ENCODE measurements around the gene IPO13.

IPO13 gene

GRCh38 chr1:43938383-43938782, 8.4 kb upstream of the IPO13 start:
- in situ Hi-C loops (cut with HindIII; ENCODE audit: low sequenced_read_pairs), result loop anchor here (5.0 kb wide), 3 partner anchors 76 to 171 kb away; no protein-coding TSS in a partner anchor
- no peak for TF ChIP-seq CTCF (IDR thresholded peaks at IDR 0.05; ENCODE audit: low read depth, low read length, missing control alignments)
- no peak for DNase-seq (ENCODE audit: low read depth)

GRCh38 chr1:43938892-43939587, 7.7 kb upstream of the IPO13 start:
- DNase-seq (ENCODE audit: low read depth), result no peak
- TF ChIP-seq CTCF (IDR thresholded peaks at IDR 0.05; ENCODE audit: low read depth, low read length, missing control alignments), result no peak
- no peak overlapping the region for H3K4me3 ChIP-seq (ENCODE audit: low read depth, low read length)
- in situ Hi-C loops (cut with HindIII; ENCODE audit: low sequenced_read_pairs), result loop anchor here (5.0 kb wide), 3 partner anchors 77 to 172 kb away; no protein-coding TSS in a partner anchor

More at GRCh38 chr1:43938383-43938782, 8.4 kb upstream of the IPO13 start:
- no peak overlapping the region for H3K4me3 ChIP-seq (ENCODE audit: low read depth, low read length)

- no peak for DNase-seq (ENCODE audit: low read depth)
- in situ Hi-C loops (cut with HindIII; ENCODE audit: low sequenced_read_pairs), result no loop called here
- no peak overlapping the region for H3K4me3 ChIP-seq (ENCODE audit: low read depth, low read length)
- no peak for TF ChIP-seq CTCF (IDR thresholded peaks at IDR 0.05; ENCODE audit: low read depth, low read length, missing control alignments)
These were observed 4.3 kb upstream of the IPO13 start for GRCh38 chr1:43942411-43942810.

- in situ Hi-C loops (cut with HindIII; ENCODE audit: low sequenced_read_pairs), result no loop called here
- TF ChIP-seq CTCF (IDR thresholded peaks at IDR 0.05; ENCODE audit: low read depth, low read length, missing control alignments), result no peak
- DNase-seq (ENCODE audit: low read depth), result no peak
- no peak overlapping the region for H3K4me3 ChIP-seq (ENCODE audit: low read depth, low read length)
These were observed 1.9 kb upstream of the IPO13 start for GRCh38 chr1:43944860-43945259.

DNA sequence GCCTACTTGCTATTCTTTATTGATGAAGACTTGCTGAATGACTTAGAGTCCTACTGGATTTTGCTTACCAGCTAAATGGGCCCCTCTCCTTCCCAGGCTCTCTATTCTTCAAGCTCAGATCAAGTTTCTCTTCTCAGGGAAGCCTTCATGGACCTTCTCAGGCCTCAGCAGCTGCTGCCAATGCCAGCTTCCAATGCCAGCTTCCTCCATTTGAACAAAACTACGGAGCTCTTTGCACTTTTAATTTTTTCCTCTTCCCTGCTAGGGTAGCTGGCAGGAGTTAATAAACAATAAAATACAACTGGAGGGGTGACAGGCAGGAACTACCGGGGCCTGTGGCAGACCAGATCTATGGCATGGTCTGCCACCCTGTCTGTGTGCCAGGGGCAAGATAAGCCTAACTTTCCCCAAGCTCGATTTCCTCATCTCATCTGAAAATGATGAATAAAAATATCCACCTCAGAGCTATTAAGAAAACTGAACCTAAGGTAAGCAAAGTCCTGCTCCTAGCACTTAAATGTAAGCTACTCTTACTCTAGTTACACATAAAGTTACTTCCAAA, 995 bp upstream of the IPO13 start:
- DNase-seq (ENCODE audit: low read depth), result no peak
- TF ChIP-seq CTCF (IDR thresholded peaks at IDR 0.05; ENCODE audit: low read depth, low read length, missing control alignments), result no peak

DNA sequence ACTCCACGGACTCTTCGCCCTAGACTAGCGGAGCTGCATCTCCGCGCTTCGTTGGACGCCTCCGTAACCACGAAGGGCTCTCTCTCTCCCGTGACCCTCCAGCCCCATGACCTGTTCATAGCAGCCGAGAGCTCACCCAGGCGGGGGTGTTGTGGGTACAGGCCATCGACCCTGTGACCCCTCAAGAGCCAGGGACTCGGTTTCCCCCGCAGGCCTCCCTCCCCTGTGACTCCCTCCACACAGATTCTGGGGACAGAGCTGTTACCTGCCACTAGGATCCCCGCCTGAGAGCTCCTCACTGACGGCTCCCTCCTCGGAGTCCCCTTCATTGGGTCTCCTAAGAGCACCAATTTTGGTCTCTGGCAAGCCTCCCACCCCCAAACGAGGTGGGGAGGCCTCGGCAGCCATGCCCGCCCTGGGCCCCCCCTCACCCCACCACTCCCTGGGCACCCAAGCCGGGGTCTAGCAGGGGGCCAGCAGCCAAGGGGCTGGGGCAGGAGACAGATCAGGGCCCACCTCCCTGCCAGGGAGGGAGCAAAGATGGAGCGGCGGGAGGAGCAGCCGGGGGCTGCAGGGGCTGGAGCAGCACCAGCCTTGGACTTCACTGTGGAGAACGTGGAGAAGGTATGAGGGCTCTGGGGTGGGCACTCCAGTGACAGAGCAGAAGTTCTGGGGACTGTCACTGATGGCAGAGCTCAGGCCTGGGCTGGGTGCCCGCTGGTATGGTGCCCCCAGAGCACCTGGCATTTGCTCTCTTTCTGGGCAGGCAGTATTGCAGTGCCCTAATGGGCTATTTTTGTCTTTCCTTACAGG, 517 bp downstream of the IPO13 start:
- no peak for DNase-seq (ENCODE audit: low read depth)
- peak overlapping the region; percentile 85 for H3K4me3 ChIP-seq (ENCODE audit: low read depth, low read length)
- no peak for TF ChIP-seq CTCF (IDR thresholded peaks at IDR 0.05; ENCODE audit: low read depth, low read length, missing control alignments)
- in situ Hi-C loops (cut with HindIII; ENCODE audit: low sequenced_read_pairs), result no loop called here

More for the DNA sequence above, 995 bp upstream of the IPO13 start:
- H3K4me3 ChIP-seq (ENCODE audit: low read depth, low read length), result peak overlapping the region; percentile 85
- in situ Hi-C loops (cut with HindIII; ENCODE audit: low sequenced_read_pairs), result no loop called here

Measured in astrocyte of the cerebellum (primary cell).